ENCODE data around the gene TANGO6. TPM values are rescaled to one million over a fixed set of nuclear protein-coding genes. Genes with fewer than 3 reads are reported as not detected.
A peak's percentile ranks its signal among the peaks of the same experiment; 100 is the strongest.

The TANGO6 gene
- total and polyA plus RNA-seq, 10 of the 15 experiments (the other 5 are each of a cell fraction or from before 2014, with no cell fraction given) = 1.1 to 20.6 (median 11.0) TPM

- TF ChIP-seq BCLAF1 (IDR thresholded peaks at IDR 0.05) (no peak), SRF (IDR thresholded peaks at IDR 0.05; ENCODE audit: low read depth in 2 of 2, low read length in 2 of 2) (0 out of 4 replicates have a peak, but pooled peaks of 1 of the 2 experiments have one; percentile 38), SREBF2 (IDR thresholded peaks at IDR 0.05; ENCODE audit: low read length) (no peak), ZBTB11 (CRISPR knock-in tag; IDR thresholded peaks at IDR 0.05) (no peak), CBFB (IDR thresholded peaks at IDR 0.05; ENCODE audit: low read depth) (no peak), POU2F2 (IDR thresholded peaks at IDR 0.05; ENCODE audit: borderline replicate concordance, low read depth, low read length) (0 out of 3 replicates have a peak, but pooled peaks have one; percentile 35), ZNF592 (IDR thresholded peaks at IDR 0.05) (peak; percentile 32; the same call in 1 of the 2 replicates), POLR2AphosphoS2 (IDR thresholded peaks at IDR 0.05; ENCODE audit: low read depth, low read length) (no peak), GABPA (IDR thresholded peaks at IDR 0.05; ENCODE audit: low read depth) (no peak), MTA2 (IDR thresholded peaks at IDR 0.05; ENCODE audit: low read depth) (no peak), POLR2AphosphoS5 (IDR thresholded peaks at IDR 0.05; ENCODE audit: low read length) (no peak), ZNF384 (IDR thresholded peaks at IDR 0.05; ENCODE audit: borderline replicate concordance, low read depth, low read length) (peak; percentile 37; the same call in 1 of the 2 replicates), ATF7 (IDR thresholded peaks at IDR 0.05; ENCODE audit: low read depth) (no peak), HDGF (IDR thresholded peaks at IDR 0.05) (no peak), RAD51 (IDR thresholded peaks at IDR 0.05) (no peak), SKIL (IDR thresholded peaks at IDR 0.05; ENCODE audit: low read depth, poor library complexity, severe bottlenecking) (peak; percentile 57), MAX (IDR thresholded peaks at IDR 0.05; ENCODE audit: low read depth, low read length) (no peak)
Measured at GRCh38 chr16:68800257-68800875, 43.0 kb upstream of the TANGO6 start (continued).
